RPMI8226 (cell line): Measurements from ENCODE around the gene ITIH4.

ENCODE experiments used
- DNase-seq: peaks from one replicate; pipeline ENCODE4 v3.0.0-alpha.2; 2015

ITIH4 gene

DNA sequence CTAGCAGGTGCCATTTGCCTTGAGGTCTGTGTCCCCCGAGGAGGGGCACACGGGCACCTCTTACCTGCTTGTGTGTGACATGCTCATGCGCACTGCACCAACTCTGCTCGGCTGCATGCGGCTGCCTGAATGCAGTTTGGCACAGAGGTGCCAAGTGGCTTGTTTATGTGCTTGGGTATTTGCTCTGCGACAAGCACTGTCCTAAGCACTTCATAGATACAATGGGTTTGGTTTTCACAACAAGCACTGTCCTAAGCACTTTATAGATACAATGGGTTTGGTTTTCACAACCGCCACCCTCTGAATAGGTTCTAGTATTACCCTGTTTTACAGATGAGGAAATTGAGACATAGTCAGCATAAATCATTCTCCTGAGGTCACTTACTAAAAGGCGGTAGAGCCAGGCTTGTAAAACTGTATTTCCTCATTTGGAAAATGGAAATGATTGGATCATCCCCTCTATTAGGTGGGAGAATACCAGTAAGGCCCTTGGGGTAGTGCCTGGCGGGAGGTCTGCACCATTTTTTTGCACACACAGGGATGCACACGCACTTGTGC, 487 bp downstream of the ITIH4 start:
- DNase-seq, result no peak

DNA sequence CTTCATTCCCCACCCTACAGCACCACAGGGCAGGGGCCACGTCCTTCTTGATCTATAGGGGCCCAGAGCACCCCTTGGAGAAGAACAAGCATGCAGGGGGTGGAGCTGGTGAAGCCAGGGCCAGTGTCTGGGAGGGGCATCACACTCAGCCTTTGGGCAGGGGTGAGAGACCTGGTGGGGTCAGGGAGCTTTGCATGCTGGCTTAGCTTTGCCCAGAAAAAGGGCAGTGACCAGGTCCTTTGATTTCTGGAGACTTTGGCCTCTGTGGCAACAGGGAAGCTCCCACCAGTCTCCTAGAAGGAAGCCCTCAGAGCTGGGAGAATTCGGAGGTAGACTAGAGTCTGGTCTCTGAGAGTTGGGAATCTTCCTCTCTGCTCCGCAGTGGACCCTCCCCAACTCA, 990 bp downstream of the ITIH4 start:
- DNase-seq, result no peak

- DNase-seq, result no peak
Observed at GRCh38 chr3:52827866-52828376, 2.6 kb downstream of the ITIH4 start.

DNA sequence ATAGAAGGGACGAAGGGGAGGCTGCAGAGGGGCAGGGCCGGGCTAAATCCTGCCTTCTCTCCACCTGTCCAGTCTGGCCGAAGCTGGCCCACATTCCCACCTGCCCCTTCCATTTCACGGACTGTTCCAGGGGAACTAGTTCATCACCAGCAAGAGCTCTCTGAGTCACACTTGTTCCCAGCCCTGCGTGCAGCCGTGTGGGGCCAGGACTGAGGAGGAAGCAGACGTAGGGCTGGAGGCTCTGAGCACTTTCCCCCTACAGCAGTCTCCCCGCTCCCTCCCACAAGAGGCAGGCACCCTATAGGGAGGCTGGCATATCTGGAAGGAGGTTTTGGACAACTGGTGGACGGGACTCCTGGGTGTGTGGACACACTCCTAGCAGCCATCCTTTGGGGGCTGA, 3.0 kb downstream of the ITIH4 start:
- DNase-seq, result no peak

DNA sequence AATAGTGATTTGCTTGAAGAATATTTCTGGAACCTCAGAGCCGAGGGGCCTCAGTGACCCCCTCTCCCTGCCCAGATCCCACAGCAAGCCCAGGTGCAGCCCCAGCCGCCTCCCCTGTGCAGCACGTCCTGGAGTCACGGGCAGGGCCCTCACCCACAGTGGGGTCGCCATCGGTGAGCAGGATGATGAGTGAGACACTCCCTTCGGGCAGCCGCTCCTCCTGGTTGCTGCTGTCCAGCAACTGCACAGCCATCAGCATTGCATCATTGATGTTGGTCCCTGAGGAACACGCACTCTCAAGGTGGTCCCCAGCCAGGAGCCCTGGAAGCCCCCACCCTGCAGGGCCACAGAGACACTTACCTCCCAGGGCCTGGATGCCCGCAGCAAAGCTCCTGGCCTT, 6.4 kb downstream of the ITIH4 start:
- DNase-seq, result no peak

DNA sequence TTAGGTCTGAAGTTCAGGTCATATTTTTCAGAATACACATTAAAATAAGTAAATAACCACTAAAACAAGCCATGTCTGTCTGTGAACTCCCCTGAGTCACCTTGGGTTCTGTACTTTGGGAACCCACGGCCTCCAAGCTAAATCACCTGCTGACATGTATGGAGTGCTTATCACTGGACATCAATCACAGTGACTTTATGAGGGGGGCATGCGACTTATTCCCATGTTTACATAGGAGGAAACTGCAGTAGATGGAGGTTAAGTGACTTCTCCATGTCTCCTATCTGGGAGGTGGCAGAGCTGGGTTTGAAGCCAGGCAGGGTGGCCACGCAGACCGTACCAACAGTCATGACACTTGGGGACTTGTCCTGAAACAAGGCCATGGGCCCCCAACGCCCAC, 8.1 kb downstream of the ITIH4 start:
- DNase-seq, result no peak

- DNase-seq, result peak; percentile 60
Observed at GRCh38 chr3:52820736-52821135, 9.7 kb downstream of the ITIH4 start.

- no peak for DNase-seq
Observed at GRCh38 chr3:52819936-52820335, 10.5 kb downstream of the ITIH4 start.

DNA sequence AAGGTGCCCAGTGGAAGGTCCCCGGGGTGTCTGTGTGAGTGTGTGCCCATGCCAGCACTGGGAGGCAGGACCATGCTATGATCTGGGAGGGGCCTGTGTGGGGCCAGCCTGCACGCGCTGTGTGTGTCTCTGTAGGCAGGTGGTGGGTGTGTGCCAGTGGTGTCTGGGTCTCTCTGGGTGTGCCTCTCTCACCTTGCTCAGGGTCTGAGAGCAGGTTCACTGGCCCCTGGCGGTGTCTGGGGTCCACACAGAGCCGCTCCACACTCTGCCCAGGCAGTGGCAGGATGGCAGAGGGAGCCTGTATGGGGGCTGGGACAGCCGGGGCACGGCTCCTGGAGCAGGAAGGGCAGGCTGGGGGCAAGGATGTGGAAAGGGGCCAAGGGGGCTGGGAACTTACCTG, 12.6 kb downstream of the ITIH4 start:
- no peak for DNase-seq

- no peak for DNase-seq
Observed at GRCh38 chr3:52817221-52817620, 13.3 kb downstream of the ITIH4 start.

- no peak for DNase-seq
Observed at GRCh38 chr3:52816654-52817053, 13.8 kb downstream of the ITIH4 start.

DNA sequence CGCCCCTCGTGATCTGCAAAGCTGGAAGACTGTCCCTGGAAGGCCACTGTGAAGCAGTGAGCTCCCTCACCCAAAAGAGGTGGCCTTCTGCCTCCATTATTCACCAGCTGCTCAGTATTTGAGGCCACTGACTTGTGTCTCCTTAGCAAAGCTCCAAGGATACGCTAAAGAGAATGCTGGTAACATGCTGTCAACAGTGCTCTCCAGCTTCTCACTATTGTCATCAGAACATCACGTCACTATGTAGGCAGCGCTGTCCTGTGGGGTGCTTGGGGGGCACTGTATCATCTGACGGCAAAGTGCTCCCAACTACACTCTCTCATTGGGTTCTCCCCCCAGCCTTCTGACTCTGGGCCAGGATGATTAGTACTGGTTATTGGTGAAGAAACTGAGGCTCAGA, 14.3 kb downstream of the ITIH4 start:
- DNase-seq, result no peak

GRCh38 chr3:52813810-52814209, 16.7 kb downstream of the ITIH4 start:
- DNase-seq, result no peak

- no peak for DNase-seq
Observed at GRCh38 chr3:52811452-52812011, 18.9 kb downstream of the ITIH4 start.

- DNase-seq, result no peak
Observed at GRCh38 chr3:52810923-52811322, 19.5 kb downstream of the ITIH4 start.

- no peak for DNase-seq
Observed at GRCh38 chr3:52809662-52810377, 20.7 kb downstream of the ITIH4 start.

GRCh38 chr3:52809149-52809548, 21.3 kb downstream of the ITIH4 start:
- no peak for DNase-seq

DNA sequence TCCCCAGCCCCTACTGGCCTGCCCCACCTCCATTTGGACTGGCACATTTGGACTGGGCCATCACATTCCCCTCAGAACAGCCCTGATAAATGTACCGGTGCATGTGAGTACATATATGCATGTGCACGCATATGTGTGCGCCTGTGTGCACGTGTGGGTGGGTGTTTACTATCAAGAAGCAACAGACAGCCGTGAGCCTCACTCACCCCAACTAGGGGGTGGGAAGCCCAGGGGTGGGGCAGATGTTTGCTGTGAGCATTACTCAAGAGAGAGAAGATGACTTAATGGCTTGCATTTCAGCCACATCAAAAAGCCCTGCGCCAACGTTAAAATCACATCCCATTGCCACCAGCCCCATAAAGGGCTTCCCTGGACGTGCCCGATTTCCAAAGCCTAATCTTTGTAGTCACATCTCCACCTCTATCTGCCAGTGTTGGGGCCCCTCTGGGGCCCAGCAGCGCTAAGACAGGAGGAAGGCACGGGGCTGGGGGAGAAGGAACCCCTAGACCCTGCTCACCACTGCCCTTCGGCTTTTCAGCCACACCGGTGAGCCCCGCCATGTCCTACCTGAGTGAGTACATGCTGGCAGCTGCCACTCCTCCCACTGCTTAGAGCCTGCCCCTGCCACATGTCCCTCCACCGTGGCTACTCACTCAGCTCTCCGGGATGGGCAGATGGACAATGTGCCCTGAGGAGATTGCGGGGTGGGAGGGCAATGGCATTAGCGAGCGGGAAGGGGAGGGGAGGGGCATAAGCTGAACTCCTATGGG, 25.0 kb downstream of the ITIH4 start:
- DNase-seq, result no peak

DNA sequence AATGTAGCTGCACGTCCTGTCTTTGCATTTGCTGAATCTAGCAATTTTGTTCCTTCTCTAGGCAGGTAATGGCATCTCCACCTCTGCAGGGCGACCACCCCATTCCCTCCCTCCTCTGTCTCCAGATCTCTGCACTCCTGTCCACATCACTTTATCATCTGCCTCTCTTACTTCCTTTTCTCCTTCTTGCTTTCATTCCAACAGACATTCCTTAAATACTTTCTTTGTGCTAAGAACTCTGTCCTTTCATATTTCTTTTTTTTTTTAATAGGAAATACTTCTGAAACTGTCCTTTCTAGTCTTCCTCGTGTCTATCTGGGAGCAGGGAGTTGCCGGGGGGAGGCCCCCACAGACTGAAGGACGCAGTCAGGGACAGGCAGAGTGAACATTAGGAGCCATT, 28.6 kb downstream of the ITIH4 start:
- no peak for DNase-seq

- DNase-seq, result no peak
Observed at GRCh38 chr3:52800079-52800478, 30.4 kb downstream of the ITIH4 start.

- DNase-seq, result no peak
Observed at GRCh38 chr3:52798978-52799476, 31.4 kb downstream of the ITIH4 start.

DNA sequence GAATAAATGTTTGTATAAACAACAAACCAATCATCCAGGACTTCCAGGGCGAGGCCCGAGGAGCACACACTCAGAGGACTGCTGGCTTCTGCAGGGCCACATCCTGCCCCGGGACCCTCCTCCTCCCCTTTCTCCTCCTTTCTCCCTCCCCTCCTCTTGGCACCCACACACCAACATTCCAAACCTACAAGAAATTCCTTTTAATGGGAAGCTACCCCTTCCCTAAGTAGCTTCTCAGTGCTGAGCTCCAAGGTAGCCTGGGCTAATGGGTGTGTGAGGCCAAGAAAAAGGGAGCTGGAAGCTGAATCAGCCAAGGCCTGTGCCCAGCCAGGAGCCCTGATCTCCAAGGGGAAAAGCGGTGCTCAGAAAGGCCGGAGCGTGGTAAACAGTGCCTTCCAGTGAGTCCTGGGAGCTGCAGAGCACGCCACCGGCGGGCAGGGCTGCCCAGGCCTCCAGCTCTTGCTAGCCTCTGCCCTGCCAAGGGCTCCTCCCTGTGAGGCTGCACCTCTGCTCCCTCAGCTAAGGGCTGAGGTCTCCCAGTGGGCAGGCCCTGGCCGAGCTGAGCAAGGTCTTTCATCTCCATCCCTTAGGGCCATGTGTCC, 32.0 kb downstream of the ITIH4 start:
- no peak for DNase-seq

DNA sequence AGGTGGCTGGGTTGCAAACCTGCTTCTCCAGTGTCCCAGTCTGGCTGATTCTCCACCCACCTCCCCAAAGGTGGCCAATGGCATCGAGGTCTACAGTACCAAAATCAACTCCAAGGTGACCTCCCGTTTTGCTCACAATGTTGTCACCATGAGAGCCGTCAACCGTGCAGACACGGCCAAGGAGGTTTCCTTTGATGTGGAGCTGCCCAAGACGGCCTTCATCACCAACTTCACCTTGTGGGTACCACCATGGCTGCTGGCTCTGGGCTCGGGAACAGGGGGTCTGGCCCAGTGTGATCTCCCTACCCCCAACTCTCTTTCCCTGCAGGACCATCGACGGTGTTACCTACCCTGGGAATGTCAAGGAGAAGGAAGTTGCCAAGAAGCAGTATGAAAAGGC, 34.1 kb downstream of the ITIH4 start:
- no peak for DNase-seq
